H9 (cell line): ENCODE data around the gene MKRN2OS. TPM values are rescaled to one million over a fixed set of nuclear protein-coding genes. Genes with fewer than 3 reads are reported as not detected.

Source experiments
- DNase-seq: peaks from one replicate; pipeline ENCODE4 v3.0.0-alpha.2; 2017
- H2AFZ ChIP-seq: one replicate; pipeline ENCODE4 v1.6.1; 2013; ENCODE audit warnings: mild to moderate bottlenecking, low read length, control low read depth, moderate library complexity
- H2AK5ac ChIP-seq: 2 replicates; pipeline ENCODE4 v1.6.1; 2013; ENCODE audit warnings: low read length, control low read depth, mixed read lengths; ENCODE audit not compliant: insufficient read length
- H2BK120ac ChIP-seq: one replicate; pipeline ENCODE4 v1.6.1; 2013; ENCODE audit warnings: low read depth, mild to moderate bottlenecking, low read length, control low read depth, inconsistent platforms; ENCODE audit not compliant: poor library complexity, severe bottlenecking
- H2BK12ac ChIP-seq: 2 replicates; pipeline ENCODE4 v1.6.1; 2013; ENCODE audit warnings: low read length, control low read depth, mixed read lengths, low read depth; ENCODE audit not compliant: insufficient read length
- H2BK15ac ChIP-seq: 2 replicates; pipeline ENCODE4 v1.6.1; 2013; ENCODE audit warnings: low read depth, low read length, control low read depth
- H2BK20ac ChIP-seq: one replicate; pipeline ENCODE4 v1.6.1; 2013; ENCODE audit warnings: low read depth, mild to moderate bottlenecking, low read length, control low read depth, inconsistent platforms; ENCODE audit not compliant: poor library complexity, severe bottlenecking
- H2BK5ac ChIP-seq: 2 replicates; pipeline ENCODE4 v1.6.1; 2013; ENCODE audit warnings: low read length, control low read depth, mixed read lengths; ENCODE audit not compliant: insufficient read length
- H3K14ac ChIP-seq: 2 replicates; pipeline ENCODE4 v1.6.1; 2013; ENCODE audit warnings: low read length, control low read depth; ENCODE audit not compliant: insufficient read depth
- H3K18ac ChIP-seq: 2 replicates; pipeline ENCODE4 v1.6.1; 2013; ENCODE audit warnings: low read depth, mild to moderate bottlenecking, mixed read lengths, low read length, control low read depth; ENCODE audit not compliant: insufficient read length
- H3K23ac ChIP-seq: 2 replicates; pipeline ENCODE4 v1.6.1; 2013; ENCODE audit warnings: low read length, control low read depth, mixed read lengths, low read depth; ENCODE audit not compliant: insufficient read length
- H3K23me2 ChIP-seq: 2 replicates; pipeline ENCODE4 v1.6.1; 2013; ENCODE audit warnings: low read depth, mild to moderate bottlenecking, mixed read lengths, low read length, control low read depth; ENCODE audit not compliant: insufficient read length, poor library complexity, severe bottlenecking
- H3K27ac ChIP-seq: 2 replicates; pipeline ENCODE4 v1.5.1; 2013; ENCODE audit warnings: low read length, control low read depth, mixed read lengths, low read depth; ENCODE audit not compliant: insufficient read length
- H3K27me3 ChIP-seq: 2 replicates; pipeline ENCODE4 v1.6.1; 2013; ENCODE audit warnings: low read length, control low read depth, inconsistent platforms; ENCODE audit not compliant: insufficient read depth
- H3K4ac ChIP-seq: 2 replicates; pipeline ENCODE4 v1.6.1; 2013; ENCODE audit warnings: low read depth, mild to moderate bottlenecking, control low read depth, inconsistent platforms, low read length, moderate library complexity
- H3K4me1 ChIP-seq: 2 replicates; pipeline ENCODE4 v1.6.1; 2013; ENCODE audit warnings: low read length, control low read depth, inconsistent platforms; ENCODE audit not compliant: insufficient read depth
- H3K4me2 ChIP-seq: 2 replicates; pipeline ENCODE4 v1.6.1; 2013; ENCODE audit warnings: low read length, control low read depth, mixed read lengths; ENCODE audit not compliant: insufficient read length, insufficient read depth
- H3K56ac ChIP-seq: 2 replicates; pipeline ENCODE4 v1.6.1; 2013; ENCODE audit warnings: low read depth, mild to moderate bottlenecking, mixed read lengths, low read length, control low read depth; ENCODE audit not compliant: insufficient read length
- H3K79me1 ChIP-seq: 2 replicates; pipeline ENCODE4 v1.6.1; 2013; ENCODE audit warnings: low read depth, mild to moderate bottlenecking, moderate library complexity, low read length, control low read depth, inconsistent platforms; ENCODE audit not compliant: insufficient read depth, poor library complexity, severe bottlenecking
- H3K79me2 ChIP-seq: 2 replicates; pipeline ENCODE4 v1.6.1; 2013; ENCODE audit warnings: low read length, control low read depth, inconsistent platforms; ENCODE audit not compliant: insufficient read depth
- H3K9ac ChIP-seq: 2 replicates; pipeline ENCODE4 v1.6.1; 2013; ENCODE audit warnings: low read length, control low read depth, mixed read lengths; ENCODE audit not compliant: insufficient read length; ENCODE audit errors: extremely low read depth
- H3K9me3 ChIP-seq: one replicate; pipeline ENCODE4 v1.6.1; 2013; ENCODE audit warnings: low read depth, low read length, inconsistent platforms; ENCODE audit not compliant: control insufficient read depth
- H3T11ph ChIP-seq: one replicate; pipeline ENCODE4 v1.6.1; 2013; ENCODE audit warnings: mild to moderate bottlenecking, low read length, control low read depth, inconsistent platforms
- H4K20me1 ChIP-seq: one replicate; pipeline ENCODE4 v1.6.1; 2013; ENCODE audit not compliant: control insufficient read depth, insufficient read length, insufficient read depth
- H4K5ac ChIP-seq: 2 replicates; pipeline ENCODE4 v1.6.1; 2013; ENCODE audit warnings: low read depth, mild to moderate bottlenecking, mixed read lengths, low read length, control low read depth; ENCODE audit not compliant: insufficient read length
- H4K8ac ChIP-seq: replicated peaks from 2 replicates; pipeline ENCODE4 v1.6.1; 2013; ENCODE audit warnings: low read length, control low read depth, mixed read lengths, low read depth; ENCODE audit not compliant: insufficient read length
- H4K91ac ChIP-seq: 2 replicates; pipeline ENCODE4 v1.6.1; 2013; ENCODE audit warnings: low read depth, mild to moderate bottlenecking, moderate library complexity, mixed read lengths, low read length, control low read depth; ENCODE audit not compliant: insufficient read length
- H3K27ac Mint-ChIP-seq, 3 experiments: 2 replicates in 2 of 3; 3 replicates in 1 of 3; pipeline ENCODE4 v1.8.0; 2020 to 2021; ENCODE audit warnings: mixed read lengths in 3 of 3, mild to moderate bottlenecking in 1 of 3, moderate library complexity in 1 of 3
- H3K27me3 Mint-ChIP-seq: 2 replicates; pipeline ENCODE4 v1.8.0; 2021; ENCODE audit warnings: low read depth, mild to moderate bottlenecking, moderate library complexity, mixed read lengths
- H3K36me3 Mint-ChIP-seq, 3 experiments: 2 replicates in 2 of 3; 3 replicates in 1 of 3; pipeline ENCODE4 v1.8.0; 2020 to 2021; ENCODE audit warnings: low read depth in 3 of 3, mixed read lengths in 3 of 3; ENCODE audit not compliant: insufficient read depth in 1 of 3
- H3K4me1 Mint-ChIP-seq, 2 experiments: 2 replicates each; pipeline ENCODE4 v1.8.0; 2020; ENCODE audit warnings: mixed read lengths in 2 of 2
- H3K4me3 Mint-ChIP-seq, 2 experiments: 2 replicates in 1 of 2; 3 replicates in 1 of 2; pipeline ENCODE4 v1.8.0; 2020 to 2021; ENCODE audit warnings: mild to moderate bottlenecking in 2 of 2, mixed read lengths in 2 of 2, moderate library complexity in 1 of 2
- H3K9me3 Mint-ChIP-seq, 2 experiments: 2 replicates in 1 of 2; 3 replicates in 1 of 2; pipeline ENCODE4 v1.8.0; 2020; ENCODE audit warnings: mild to moderate bottlenecking in 2 of 2, mixed read lengths in 2 of 2, moderate library complexity in 1 of 2
- WGBS: extraction: QIAGEN DNeasy Blood & Tissue Kit; methylation state at CpG from one replicate; pipeline ENCODE4 v1.1.7; 2013; ENCODE audit warnings: missing lambda C conversion rate, low lambda C conversion rate, mixed read lengths; ENCODE audit not compliant: insufficient read length; ENCODE audit errors: extremely low coverage; 5-methylcytosine and 5-hydroxymethylcytosine counted together
- total RNA-seq: library from RNA; stranded (reverse); gene quantifications from 2 replicates; pipeline ENCODE4 v1.2.1, GENCODE V29; 2021
- TF ChIP-seq, protein P1 (sequence below): fragments of 200-600 bp; sonication (generic); conservative IDR thresholded peaks from 3 replicates; pipeline ENCODE4 v1.8.0; 2021; ENCODE audit warnings: antibody characterized with exemption, mild to moderate bottlenecking

The MKRN2OS gene
- total RNA-seq, 1 experiment from 2014 or later = 0.44 TPM

GRCh38 chr3:12509466-12509865 is 35.8 kb downstream of the MKRN2OS start:
- H3K9me3 ChIP-seq = no peaks in the 10 kb centered on the region
- Mint-ChIP-seq H3K36me3 (peaks cover 6 to 19% (median 18%) of the 10 kb centered on the region in 3 experiments; a peak in 6 of 7 replicates), H3K9me3 (no peaks in the 10 kb centered on the region), H3K27me3 (no peaks in the 10 kb centered on the region), H3K4me1 (no peaks in the 10 kb centered on the region; a peak in 1 of 4 replicates), H3K27ac (no peak overlapping the region; a peak in 1 of 7 replicates), H3K4me3 (no peak overlapping the region)
- no peak overlapping the region for H2BK15ac ChIP-seq
- no peak overlapping the region for H2AFZ ChIP-seq
- no peak overlapping the region for H2BK120ac ChIP-seq
- H3K56ac ChIP-seq = no peak overlapping the region
- H4K8ac ChIP-seq = no peak overlapping the region
- no peak overlapping the region for H3K4ac ChIP-seq
- H4K5ac ChIP-seq = no peak overlapping the region
- no peaks in the 10 kb centered on the region for H3K79me1 ChIP-seq
- no peak overlapping the region for H3K27ac ChIP-seq
- H4K20me1 ChIP-seq = no peaks in the 10 kb centered on the region
- H4K91ac ChIP-seq = no peak overlapping the region
- no peak overlapping the region for H3K18ac ChIP-seq
- H3K79me2 ChIP-seq = no peaks in the 10 kb centered on the region
- H3K23me2 ChIP-seq = no peaks in the 10 kb centered on the region
- no peak for DNase-seq
- H3K27me3 ChIP-seq = no peaks in the 10 kb centered on the region
- H3K14ac ChIP-seq = no peak overlapping the region
- no peak overlapping the region for H3K23ac ChIP-seq
- no peak overlapping the region for H2BK5ac ChIP-seq
- no peak overlapping the region for H3T11ph ChIP-seq
- H3K9ac ChIP-seq = no peak overlapping the region
- H2BK12ac ChIP-seq = no peak overlapping the region
- H2BK20ac ChIP-seq = no peak overlapping the region
- no peak overlapping the region for H3K4me2 ChIP-seq
- no peak overlapping the region for H2AK5ac ChIP-seq
- TF ChIP-seq, protein P1, sequence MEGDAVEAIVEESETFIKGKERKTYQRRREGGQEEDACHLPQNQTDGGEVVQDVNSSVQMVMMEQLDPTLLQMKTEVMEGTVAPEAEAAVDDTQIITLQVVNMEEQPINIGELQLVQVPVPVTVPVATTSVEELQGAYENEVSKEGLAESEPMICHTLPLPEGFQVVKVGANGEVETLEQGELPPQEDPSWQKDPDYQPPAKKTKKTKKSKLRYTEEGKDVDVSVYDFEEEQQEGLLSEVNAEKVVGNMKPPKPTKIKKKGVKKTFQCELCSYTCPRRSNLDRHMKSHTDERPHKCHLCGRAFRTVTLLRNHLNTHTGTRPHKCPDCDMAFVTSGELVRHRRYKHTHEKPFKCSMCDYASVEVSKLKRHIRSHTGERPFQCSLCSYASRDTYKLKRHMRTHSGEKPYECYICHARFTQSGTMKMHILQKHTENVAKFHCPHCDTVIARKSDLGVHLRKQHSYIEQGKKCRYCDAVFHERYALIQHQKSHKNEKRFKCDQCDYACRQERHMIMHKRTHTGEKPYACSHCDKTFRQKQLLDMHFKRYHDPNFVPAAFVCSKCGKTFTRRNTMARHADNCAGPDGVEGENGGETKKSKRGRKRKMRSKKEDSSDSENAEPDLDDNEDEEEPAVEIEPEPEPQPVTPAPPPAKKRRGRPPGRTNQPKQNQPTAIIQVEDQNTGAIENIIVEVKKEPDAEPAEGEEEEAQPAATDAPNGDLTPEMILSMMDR = no peak
- no peaks in the 10 kb centered on the region for H3K4me1 ChIP-seq
- no CpG with 5 or more reads among the region's 3 CpGs for WGBS
